ENCODE measurements around the gene TCEA2. TPM values are rescaled to one million over a fixed set of nuclear protein-coding genes. Genes with fewer than 3 reads are reported as not detected.
A peak's percentile ranks its signal among the peaks of the same experiment; 100 is the strongest.

The TCEA2 gene
- polyA plus RNA-seq, 1 donor from 2014 or later = 87.7 TPM

GRCh38 chr20:64091770-64092169 is 28.8 kb downstream of the TCEA2 start:
- Histone ChIP-seq H3K36me3 (ENCODE audit: insufficient read depth, low read length) (no peaks in the 10 kb centered on the region), H3K27me3 (ENCODE audit: insufficient read depth, low read depth, low read length) (no peaks in the 10 kb centered on the region), H3F3A (ENCODE audit: insufficient read depth, low read length, poor library complexity, severe bottlenecking) (no peaks in the 10 kb centered on the region), H3K9me3 (ENCODE audit: low read length) (no peaks in the 10 kb centered on the region), H3K79me2 (replicated peaks; ENCODE audit: insufficient read depth, low read length) (peaks cover 6% of the 10 kb centered on the region), H3K9me2 (ENCODE audit: insufficient read depth, low read length) (no peaks in the 10 kb centered on the region), H3K27ac (ENCODE audit: low read length) (peak overlapping the region; percentile 91), H2AFZ (ENCODE audit: low read depth, low read length) (no peak overlapping the region), H3K4me2 (ENCODE audit: low read length) (peak overlapping the region; percentile 93), H3K9ac (ENCODE audit: low read length) (peak overlapping the region; percentile 79), H4K20me1 (ENCODE audit: insufficient read depth) (no peaks in the 10 kb centered on the region), H3K4me3 (ENCODE audit: low read length) (peak overlapping the region; percentile 73)
- TF ChIP-seq EZH2 (IDR thresholded peaks at IDR 0.05; ENCODE audit: borderline replicate concordance, insufficient read depth, low read length, poor library complexity, severe bottlenecking) = no peak
- TF ChIP-seq TAF1 (IDR thresholded peaks at IDR 0.05; ENCODE audit: low read depth) = no peak
- TF ChIP-seq, protein P1, sequence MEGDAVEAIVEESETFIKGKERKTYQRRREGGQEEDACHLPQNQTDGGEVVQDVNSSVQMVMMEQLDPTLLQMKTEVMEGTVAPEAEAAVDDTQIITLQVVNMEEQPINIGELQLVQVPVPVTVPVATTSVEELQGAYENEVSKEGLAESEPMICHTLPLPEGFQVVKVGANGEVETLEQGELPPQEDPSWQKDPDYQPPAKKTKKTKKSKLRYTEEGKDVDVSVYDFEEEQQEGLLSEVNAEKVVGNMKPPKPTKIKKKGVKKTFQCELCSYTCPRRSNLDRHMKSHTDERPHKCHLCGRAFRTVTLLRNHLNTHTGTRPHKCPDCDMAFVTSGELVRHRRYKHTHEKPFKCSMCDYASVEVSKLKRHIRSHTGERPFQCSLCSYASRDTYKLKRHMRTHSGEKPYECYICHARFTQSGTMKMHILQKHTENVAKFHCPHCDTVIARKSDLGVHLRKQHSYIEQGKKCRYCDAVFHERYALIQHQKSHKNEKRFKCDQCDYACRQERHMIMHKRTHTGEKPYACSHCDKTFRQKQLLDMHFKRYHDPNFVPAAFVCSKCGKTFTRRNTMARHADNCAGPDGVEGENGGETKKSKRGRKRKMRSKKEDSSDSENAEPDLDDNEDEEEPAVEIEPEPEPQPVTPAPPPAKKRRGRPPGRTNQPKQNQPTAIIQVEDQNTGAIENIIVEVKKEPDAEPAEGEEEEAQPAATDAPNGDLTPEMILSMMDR (IDR thresholded peaks at IDR 0.05; ENCODE audit: poor library complexity, severe bottlenecking) = no peak
- TF ChIP-seq MXI1 (conservative IDR thresholded peaks at IDR 0.05; ENCODE audit: poor library complexity, severe bottlenecking) = no peak
- TF ChIP-seq, protein P2, sequence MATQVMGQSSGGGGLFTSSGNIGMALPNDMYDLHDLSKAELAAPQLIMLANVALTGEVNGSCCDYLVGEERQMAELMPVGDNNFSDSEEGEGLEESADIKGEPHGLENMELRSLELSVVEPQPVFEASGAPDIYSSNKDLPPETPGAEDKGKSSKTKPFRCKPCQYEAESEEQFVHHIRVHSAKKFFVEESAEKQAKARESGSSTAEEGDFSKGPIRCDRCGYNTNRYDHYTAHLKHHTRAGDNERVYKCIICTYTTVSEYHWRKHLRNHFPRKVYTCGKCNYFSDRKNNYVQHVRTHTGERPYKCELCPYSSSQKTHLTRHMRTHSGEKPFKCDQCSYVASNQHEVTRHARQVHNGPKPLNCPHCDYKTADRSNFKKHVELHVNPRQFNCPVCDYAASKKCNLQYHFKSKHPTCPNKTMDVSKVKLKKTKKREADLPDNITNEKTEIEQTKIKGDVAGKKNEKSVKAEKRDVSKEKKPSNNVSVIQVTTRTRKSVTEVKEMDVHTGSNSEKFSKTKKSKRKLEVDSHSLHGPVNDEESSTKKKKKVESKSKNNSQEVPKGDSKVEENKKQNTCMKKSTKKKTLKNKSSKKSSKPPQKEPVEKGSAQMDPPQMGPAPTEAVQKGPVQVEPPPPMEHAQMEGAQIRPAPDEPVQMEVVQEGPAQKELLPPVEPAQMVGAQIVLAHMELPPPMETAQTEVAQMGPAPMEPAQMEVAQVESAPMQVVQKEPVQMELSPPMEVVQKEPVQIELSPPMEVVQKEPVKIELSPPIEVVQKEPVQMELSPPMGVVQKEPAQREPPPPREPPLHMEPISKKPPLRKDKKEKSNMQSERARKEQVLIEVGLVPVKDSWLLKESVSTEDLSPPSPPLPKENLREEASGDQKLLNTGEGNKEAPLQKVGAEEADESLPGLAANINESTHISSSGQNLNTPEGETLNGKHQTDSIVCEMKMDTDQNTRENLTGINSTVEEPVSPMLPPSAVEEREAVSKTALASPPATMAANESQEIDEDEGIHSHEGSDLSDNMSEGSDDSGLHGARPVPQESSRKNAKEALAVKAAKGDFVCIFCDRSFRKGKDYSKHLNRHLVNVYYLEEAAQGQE (IDR thresholded peaks at IDR 0.05; ENCODE audit: borderline replicate concordance) = peak; percentile 52
- no peak for TF ChIP-seq RAD21 (conservative IDR thresholded peaks at IDR 0.05)
- TF ChIP-seq SMC3 (conservative IDR thresholded peaks at IDR 0.05; ENCODE audit: poor library complexity) = no peak
- TF ChIP-seq EP300 (conservative IDR thresholded peaks at IDR 0.05; ENCODE audit: poor library complexity, severe bottlenecking) = no peak
- peak; percentile 13 for TF ChIP-seq POLR2AphosphoS5 (IDR thresholded peaks at IDR 0.05)

GRCh38 chr20:64092258-64093012 is 29.4 kb downstream of the TCEA2 start:
- Histone ChIP-seq H3K9me3 (ENCODE audit: low read length) (no peaks in the 10 kb centered on the region), H3K4me3 (ENCODE audit: low read length) (peak overlapping the region; percentile 73), H4K20me1 (ENCODE audit: insufficient read depth) (no peaks in the 10 kb centered on the region), H3K4me2 (ENCODE audit: low read length) (peak overlapping the region; percentile 93), H3K27ac (ENCODE audit: low read length) (peak overlapping the region; percentile 91), H3K9ac (ENCODE audit: low read length) (peak overlapping the region; percentile 79), H3K27me3 (ENCODE audit: insufficient read depth, low read depth, low read length) (no peaks in the 10 kb centered on the region), H3K36me3 (ENCODE audit: insufficient read depth, low read length) (no peaks in the 10 kb centered on the region), H3K9me2 (ENCODE audit: insufficient read depth, low read length) (no peaks in the 10 kb centered on the region), H3F3A (ENCODE audit: insufficient read depth, low read length, poor library complexity, severe bottlenecking) (no peaks in the 10 kb centered on the region), H3K79me2 (replicated peaks; ENCODE audit: insufficient read depth, low read length) (peaks cover 6% of the 10 kb centered on the region), H2AFZ (ENCODE audit: low read depth, low read length) (no peak overlapping the region)
- TF ChIP-seq POLR2AphosphoS5 (IDR thresholded peaks at IDR 0.05) (no peak), EZH2 (IDR thresholded peaks at IDR 0.05; ENCODE audit: borderline replicate concordance, insufficient read depth, low read length, poor library complexity, severe bottlenecking) (no peak), MXI1 (conservative IDR thresholded peaks at IDR 0.05; ENCODE audit: poor library complexity, severe bottlenecking) (peak; percentile 76)
- TF ChIP-seq, protein P2 (IDR thresholded peaks at IDR 0.05; ENCODE audit: borderline replicate concordance) = no peak
